Common myeloid progenitor, CD34-positive (primary cell): ENCODE data around the gene PBX3.
A peak's percentile ranks its signal among the peaks of the same experiment; 100 is the strongest.
"Not testable (repeated sequence)": the region's sequence is repeated elsewhere in the genome, so short reads cannot be mapped to it uniquely, and the experiment has no call there.

ENCODE experiments used
- CTCF ChIA-PET: fragments of 350-600 bp; sonication (Branson Sonifier 250); formaldehyde crosslinking; loops from one replicate; lab custom pipeline; 2021; ENCODE audit warnings: antibody characterized with exemption; lab: Charles Lee
- POLR2A ChIA-PET: fragments of 350-600 bp; sonication (Branson Sonifier 250); formaldehyde crosslinking; loops from one replicate; lab custom pipeline; 2021; ENCODE audit warnings: antibody characterized with exemption; lab: Charles Lee
- DNase-seq, 3 donors: peaks; one replicate each; pipeline versions ENCODE4 v3.0.0 to v3.0.0-alpha.2; 2013
- H3K27ac ChIP-seq, 2 experiments: 1 replicate in 1 of 2; 2 replicates in 1 of 2; pipeline ENCODE4 v1.7.0; 2013; ENCODE audit warnings: inconsistent platforms in 2 of 2, low read length in 2 of 2, mild to moderate bottlenecking in 2 of 2, low read depth in 1 of 2, moderate library complexity in 1 of 2; ENCODE audit not compliant: severe bottlenecking in 2 of 2, insufficient read depth in 1 of 2, poor library complexity in 1 of 2
- H3K27me3 ChIP-seq, 5 experiments: replicated peaks in 2 of 5; 1 replicate in 3 of 5; 2 replicates in 2 of 5; pipeline versions ENCODE4 v1.6.1 to v1.7.0; 2013; ENCODE audit warnings: low read length in 4 of 5, mild to moderate bottlenecking in 2 of 5, moderate library complexity in 2 of 5, inconsistent platforms in 1 of 5; ENCODE audit not compliant: insufficient read depth in 5 of 5, control insufficient read depth in 4 of 5
- H3K36me3 ChIP-seq, 4 experiments: 1 replicate in 2 of 4; 2 replicates in 2 of 4; pipeline versions ENCODE4 v1.6.1 to v1.7.0; 2013; ENCODE audit warnings: low read length in 3 of 4, control low read depth in 1 of 4, mild to moderate bottlenecking in 1 of 4; ENCODE audit not compliant: control insufficient read depth in 4 of 4, insufficient read depth in 4 of 4
- H3K4me1 ChIP-seq, 4 experiments: 1 replicate in 3 of 4; 2 replicates in 1 of 4; pipeline versions ENCODE4 v1.6.1 to v1.7.1; 2013; ENCODE audit warnings: low read length in 3 of 4, mild to moderate bottlenecking in 3 of 4, control low read depth in 1 of 4, inconsistent platforms in 1 of 4, moderate library complexity in 1 of 4; ENCODE audit not compliant: control insufficient read depth in 4 of 4, insufficient read depth in 4 of 4; ENCODE audit errors: control extremely low read depth in 1 of 4
- H3K4me3 ChIP-seq, 7 experiments: 1 replicate in 4 of 7; 2 replicates in 3 of 7; pipeline versions ENCODE4 v1.5.1 to v1.7.0; 2013; ENCODE audit warnings: mild to moderate bottlenecking in 7 of 7, low read length in 6 of 7, moderate library complexity in 6 of 7, inconsistent platforms in 2 of 7, low read depth in 2 of 7, control low read depth in 1 of 7; ENCODE audit not compliant: insufficient read depth in 4 of 7, control insufficient read depth in 1 of 7; ENCODE audit errors: extremely low read depth in 1 of 7
- H3K9me3 ChIP-seq, 5 experiments: 1 replicate in 4 of 5; 2 replicates in 1 of 5; pipeline versions ENCODE4 v1.6.1 to v1.7.1; 2013; ENCODE audit warnings: low read length in 4 of 5, mild to moderate bottlenecking in 2 of 5, inconsistent platforms in 1 of 5, low read depth in 1 of 5, moderate library complexity in 1 of 5; ENCODE audit not compliant: control insufficient read depth in 4 of 5, insufficient read depth in 2 of 5; ENCODE audit errors: control extremely low read depth in 1 of 5
- WGBS: methylation state at CpG from one replicate; pipeline ENCODE4 v1.1.5; 2013; ENCODE audit not compliant: insufficient coverage; 5-methylcytosine and 5-hydroxymethylcytosine counted together

Gene PBX3

GRCh38 chr9:125823874-125824406 lies 76.8 kb downstream of the PBX3 start:
- Histone ChIP-seq H3K4me3 (peak overlapping the region in 6 of 7 experiments; percentile 41 to 74 (median 58)), H3K4me1 (peaks cover 8 to 44% (median 13%) of the 10 kb centered on the region in 4 experiments), H3K27ac (peak overlapping the region; percentile 58 to 80)
- not testable (repeated sequence) for H3K9me3 ChIP-seq, H3K27me3 ChIP-seq, H3K36me3 ChIP-seq
- DNase-seq = peak; percentile 62 to 92 (median 81)
- CTCF ChIA-PET = interaction anchor here (1.0 to 1.8 kb wide), 3 partner anchors 9 to 60 kb away, joined by 3 to 4 read pairs (median 3); no protein-coding TSS in a partner anchor
- POLR2A ChIA-PET = interaction anchor here (0.6 kb wide), 1 partner anchor 53 kb away, joined by 4 read pairs; no protein-coding TSS in a partner anchor
- 33% methylated on average over 4 of the region's 6 CpGs for WGBS

- no CpG with 5 or more reads among the region's 3 CpGs for WGBS
- Histone ChIP-seq H3K27me3 (no peaks in the 10 kb centered on the region), H3K9me3 (no peaks in the 10 kb centered on the region), H3K4me3 (no peak overlapping the region), H3K27ac (no peak overlapping the region), H3K36me3 (peaks cover 0 to 2% (median 0%) of the 10 kb centered on the region in 4 experiments), H3K4me1 (peaks cover 7 to 40% (median 19%) of the 10 kb centered on the region in 4 experiments)
- CTCF ChIA-PET = interaction anchor here (0.8 to 2.3 kb wide), 3 partner anchors 9 to 267 kb away, joined by 3 to 5 read pairs (median 4); no protein-coding TSS in a partner anchor
- POLR2A ChIA-PET = no interaction called here
- no peak for DNase-seq
Measured at GRCh38 chr9:125825762-125826161, 78.6 kb downstream of the PBX3 start.

DNA sequence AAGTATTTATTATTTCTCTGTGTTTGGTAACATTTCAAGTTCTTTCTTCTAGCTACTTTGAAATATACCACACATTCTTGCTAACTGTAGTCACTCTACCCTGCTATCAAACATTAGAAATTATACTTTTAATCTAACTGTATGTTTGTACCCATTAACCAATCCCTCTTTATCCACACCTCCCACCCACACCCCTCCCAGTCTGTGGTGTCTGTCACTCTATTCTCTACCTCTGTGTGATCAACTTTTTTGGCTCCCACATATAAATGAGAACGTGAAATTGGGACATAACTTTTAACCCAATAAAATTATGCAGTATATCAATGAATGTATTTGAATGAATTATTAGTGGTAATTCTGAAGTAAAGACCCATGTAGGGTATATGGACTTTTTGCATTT lies 79.7 kb downstream of the PBX3 start:
- Histone ChIP-seq H3K4me1 (peaks cover 8 to 39% (median 21%) of the 10 kb centered on the region in 4 experiments), H3K4me3 (no peak overlapping the region), H3K27me3 (no peaks in the 10 kb centered on the region), H3K9me3 (no peaks in the 10 kb centered on the region), H3K27ac (no peak overlapping the region), H3K36me3 (peaks cover 0 to 2% (median 0%) of the 10 kb centered on the region in 4 experiments)
- no CpG with 5 or more reads among the region's 1 CpG for WGBS
- ChIA-PET POLR2A (no interaction called here), CTCF (interaction anchor here (2.3 kb wide), 1 partner anchor 8 kb away, joined by 5 read pairs; no protein-coding TSS in a partner anchor)
- DNase-seq = no peak

- Histone ChIP-seq H3K27ac (peak overlapping the region; percentile 67 to 82), H3K27me3 (no peaks in the 10 kb centered on the region), H3K9me3 (no peaks in the 10 kb centered on the region), H3K36me3 (peaks cover 0 to 2% (median 0%) of the 10 kb centered on the region in 4 experiments), H3K4me1 (peaks cover under 1 to 29% (median 9%) of the 10 kb centered on the region in 4 experiments), H3K4me3 (peak overlapping the region in 6 of 7 experiments; percentile 58 to 82 (median 74))
- WGBS = 0% methylated on average over 4 of the region's 7 CpGs
- POLR2A ChIA-PET = interaction anchor here (0.6 to 0.9 kb wide), 3 partner anchors 9 to 14 kb away, joined by 3 read pairs; no protein-coding TSS in a partner anchor
- CTCF ChIA-PET = interaction anchor here (0.7 to 1.5 kb wide), 3 partner anchors 9 to 16 kb away, joined by 3 to 4 read pairs (median 3); no protein-coding TSS in a partner anchor
- DNase-seq = peak; percentile 70 to 93 (median 83)
Measured at GRCh38 chr9:125829743-125830142, 82.6 kb downstream of the PBX3 start.

- Histone ChIP-seq H3K4me3 (no peak overlapping the region), H3K9me3 (no peaks in the 10 kb centered on the region), H3K27me3 (no peaks in the 10 kb centered on the region), H3K27ac (no peak overlapping the region), H3K4me1 (peaks cover 0 to 29% (median 8%) of the 10 kb centered on the region in 4 experiments), H3K36me3 (no peaks in the 10 kb centered on the region)
- DNase-seq = peak in 1 of 3 donors; percentile 29
- POLR2A ChIA-PET = no interaction called here
- 88% methylated on average over 1 of the region's 2 CpGs for WGBS
- CTCF ChIA-PET = interaction anchor here (1.5 kb wide), 1 partner anchor 12 kb away, joined by 4 read pairs; no protein-coding TSS in a partner anchor
Measured at GRCh38 chr9:125831054-125831453, 83.9 kb downstream of the PBX3 start.

GRCh38 chr9:125831616-125832015 lies 84.4 kb downstream of the PBX3 start:
- WGBS = no CpG with 5 or more reads among the region's 1 CpG
- no peaks in the 10 kb centered on the region for H3K36me3 ChIP-seq
- DNase-seq = peak in 1 of 3 donors; percentile 48
- no peak overlapping the region for H3K4me3 ChIP-seq
- POLR2A ChIA-PET = no interaction called here
- H3K27ac ChIP-seq = no peak overlapping the region
- no peaks in the 10 kb centered on the region for H3K27me3 ChIP-seq
- CTCF ChIA-PET = interaction anchor here (1.5 kb wide), 1 partner anchor 12 kb away, joined by 4 read pairs; no protein-coding TSS in a partner anchor
- no peaks in the 10 kb centered on the region for H3K9me3 ChIP-seq
- H3K4me1 ChIP-seq = peaks cover 0 to 29% (median 9%) of the 10 kb centered on the region in 4 experiments

DNA sequence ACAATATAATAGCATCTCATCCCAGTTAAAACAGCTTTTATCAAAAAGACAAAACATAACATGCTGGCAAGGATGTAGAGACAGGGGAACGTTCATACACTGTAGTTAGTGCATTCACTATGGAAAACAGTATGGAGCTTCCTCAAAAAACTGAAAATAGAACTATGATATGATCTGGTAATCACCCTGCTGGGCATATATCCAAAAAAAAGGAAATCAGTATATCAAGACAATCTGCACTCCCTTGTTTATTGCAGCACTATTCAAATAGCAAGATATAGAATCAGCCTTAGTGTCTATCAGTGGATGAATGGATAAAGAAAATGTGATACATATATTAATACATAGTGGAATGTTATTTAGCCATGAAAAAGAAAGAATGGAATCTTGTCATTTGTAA lies 88.5 kb downstream of the PBX3 start:
- POLR2A ChIA-PET = no interaction called here
- CTCF ChIA-PET = interaction anchor here (1.4 kb wide), 1 partner anchor 10 kb away, joined by 5 read pairs; no protein-coding TSS in a partner anchor
- no CpG with 5 or more reads among the region's 1 CpG for WGBS

More for the DNA sequence above, 88.5 kb downstream of the PBX3 start:
- DNase-seq = no peak
- Histone ChIP-seq H3K9me3 (no peaks in the 10 kb centered on the region), H3K27me3 (no peaks in the 10 kb centered on the region), H3K36me3 (no peaks in the 10 kb centered on the region), H3K4me1 (peaks cover 12 to 50% (median 26%) of the 10 kb centered on the region in 4 experiments), H3K27ac (no peak overlapping the region), H3K4me3 (no peak overlapping the region)
